HG03565 (cell line): Measurements from ENCODE around the gene CA5A.
"Not testable (repeated sequence)": the region's sequence is repeated elsewhere in the genome, so short reads cannot be mapped to it uniquely, and the experiment has no call there.

Experiments
- ATAC-seq: cut with Tn5 transposase; IDR thresholded peaks from one replicate; pipeline ENCODE4 v1.9.1; 2021; ENCODE audit warnings: mild to moderate bottlenecking, moderate library complexity; ENCODE audit not compliant: unreplicated experiment

The CA5A gene

GRCh38 chr16:87949071-87949744 lies 12.9 kb upstream of the CA5A start:
- no peak for ATAC-seq

- ATAC-seq: no peak
Observed at GRCh38 chr16:87948735-87949070, 12.4 kb upstream of the CA5A start.

- ATAC-seq: no peak
Observed at GRCh38 chr16:87948119-87948545, 11.8 kb upstream of the CA5A start.

GRCh38 chr16:87947356-87948118 lies 11.2 kb upstream of the CA5A start:
- no peak for ATAC-seq

- no peak for ATAC-seq
Observed at GRCh38 chr16:87946596-87947347, 10.4 kb upstream of the CA5A start.

GRCh38 chr16:87945351-87946042 lies 9.2 kb upstream of the CA5A start:
- no peak for ATAC-seq

GRCh38 chr16:87942680-87943079 lies 6.4 kb upstream of the CA5A start:
- no peak for ATAC-seq

GRCh38 chr16:87939562-87940423 lies 3.5 kb upstream of the CA5A start:
- no peak for ATAC-seq

- ATAC-seq: no peak
Observed at GRCh38 chr16:87938412-87938949, 2.2 kb upstream of the CA5A start.

- not testable (repeated sequence) for ATAC-seq
Observed at GRCh38 chr16:87937231-87937542, 858 bp upstream of the CA5A start.

GRCh38 chr16:87936016-87936374 lies 334 bp downstream of the CA5A start:
- not testable (repeated sequence) for ATAC-seq

- ATAC-seq: not testable (repeated sequence)
Observed at GRCh38 chr16:87934752-87935425, 1.4 kb downstream of the CA5A start.

- ATAC-seq: no peak
Observed at GRCh38 chr16:87933140-87933495, 3.2 kb downstream of the CA5A start.

- ATAC-seq: not testable (repeated sequence)
Observed at GRCh38 chr16:87932475-87933139, 3.7 kb downstream of the CA5A start.

GRCh38 chr16:87931504-87931903 lies 4.8 kb downstream of the CA5A start:
- no peak for ATAC-seq

GRCh38 chr16:87930456-87930855 lies 5.9 kb downstream of the CA5A start:
- ATAC-seq: no peak

GRCh38 chr16:87929986-87930385 lies 6.3 kb downstream of the CA5A start:
- ATAC-seq: no peak

- no peak for ATAC-seq
Observed at GRCh38 chr16:87927195-87927562, 9.2 kb downstream of the CA5A start.
